Motor neuron (in vitro differentiated cells): Measurements from ENCODE around the gene CENPF. TPM values are rescaled to one million over a fixed set of nuclear protein-coding genes. Genes with fewer than 3 reads are reported as not detected.
"Not testable (repeated sequence)": the region's sequence is repeated elsewhere in the genome, so short reads cannot be mapped to it uniquely, and the experiment has no call there.

Source experiments
- ATAC-seq, 8 experiments: fragments of 200-7000 bp; cut with Tn5 transposase; replicated peaks in 6 of 8; 2 replicates each; pipeline ENCODE4 v1.8.0; 2021; ENCODE audit warnings: mild to moderate bottlenecking in 8 of 8, moderate library complexity in 8 of 8
- H3K27ac ChIP-seq, 2 donors: fragments of 250-450 bp; sonication (Bioruptor Pico); 2 replicates each; pipeline ENCODE4 v1.9.0; 2021; ENCODE audit warnings: antibody characterized with exemption in 2 of 2, mild to moderate bottlenecking in 2 of 2, moderate library complexity in 1 of 2
- H3K4me1 ChIP-seq, 2 donors: fragments of 250-450 bp; sonication (Bioruptor Pico); replicated peaks in 1 of 2; 2 replicates each; pipeline ENCODE4 v1.6.1; 2021; ENCODE audit warnings: antibody characterized with exemption in 2 of 2, mild to moderate bottlenecking in 2 of 2, moderate library complexity in 1 of 2
- H3K4me3 ChIP-seq, 5 donors: fragments of 250-450 bp; sonication (Bioruptor Pico); 2 replicates each; pipeline ENCODE4 v1.9.0; 2021; ENCODE audit warnings: antibody characterized with exemption in 5 of 5, mild to moderate bottlenecking in 5 of 5, moderate library complexity in 4 of 5
- WGBS, 10 experiments: fragments of 450-650 bp; shearing (Covaris generic); methylation state at CpG; one replicate each; pipeline ENCODE4 v1.0.0; 2022; 5-methylcytosine and 5-hydroxymethylcytosine counted together
- in situ Hi-C, 9 experiments: fragments of 400-800 bp; cut with MboI; loops; one replicate each; pipeline ENCODE4 v1.15.0; 2021; ENCODE audit warnings: low sequenced_read_pairs in 9 of 9, low pct_unique_long_range_greater_than_20kb in 2 of 9; ENCODE audit not compliant: unreplicated experiment in 9 of 9
- total RNA-seq, 8 experiments: library from RNA; unstranded; fragments of 300-600 nt; gene quantifications; 2 replicates each; pipeline versions ENCODE4 v1.2.3 to v1.2.4, GENCODE V29; 2022

CENPF gene
- total RNA-seq, 8 experiments from 2014 or later = 0.41 to 236 (median 12.1) TPM

- no peaks in the 10 kb centered on the region for H3K4me1 ChIP-seq
- WGBS, 10 experiments = 44 to 100% (median 85%) methylated on average over 1 to 11 of the region's 11 CpGs
- H3K27ac ChIP-seq = no peak overlapping the region
- in situ Hi-C loops = no loop called here
- peak in 2 of 8 experiments; percentile 25 to 77 for ATAC-seq
- H3K4me3 ChIP-seq = no peak overlapping the region
These were observed 29.3 kb upstream of the CENPF start for GRCh38 chr1:214573386-214574318.

- no peaks in the 10 kb centered on the region for H3K4me1 ChIP-seq
- H3K27ac ChIP-seq = no peak overlapping the region
- in situ Hi-C loops = loop anchor here in 4 of 9 experiments (25.0 kb wide), 2 partner anchors 238 to 313 kb away; no protein-coding TSS in a partner anchor
- WGBS, 10 experiments = 60 to 100% (median 83%) methylated on average over 1 to 3 of the region's 3 CpGs
- no peak overlapping the region for H3K4me3 ChIP-seq
- no peak for ATAC-seq
These were observed 28.2 kb upstream of the CENPF start for GRCh38 chr1:214574598-214575411.

GRCh38 chr1:214576120-214576519, 26.9 kb upstream of the CENPF start:
- not testable (repeated sequence) for H3K27ac ChIP-seq, H3K4me3 ChIP-seq, ATAC-seq, H3K4me1 ChIP-seq
- WGBS, 10 experiments = 0 to 93% (median 87%) methylated on average over 1 to 3 of the region's 3 CpGs; no CpG with 5 or more reads in 2 of the 10 experiments
- in situ Hi-C loops = loop anchor here in 4 of 9 experiments (25.0 kb wide), 2 partner anchors 239 to 314 kb away; no protein-coding TSS in a partner anchor

GRCh38 chr1:214579183-214579582, 23.8 kb upstream of the CENPF start:
- H3K27ac ChIP-seq = no peak overlapping the region
- no peaks in the 10 kb centered on the region for H3K4me1 ChIP-seq
- H3K4me3 ChIP-seq = no peak overlapping the region
- ATAC-seq = no peak
- in situ Hi-C loops = loop anchor here in 4 of 9 experiments (25.0 kb wide), 2 partner anchors 242 to 317 kb away; no protein-coding TSS in a partner anchor

GRCh38 chr1:214581785-214582184, 21.2 kb upstream of the CENPF start:
- Histone ChIP-seq H3K4me3 (no peak overlapping the region), H3K27ac (no peak overlapping the region), H3K4me1 (no peaks in the 10 kb centered on the region)
- 13 to 67% (median 38%) methylated on average over 1 to 2 of the region's 2 CpGs; no CpG with 5 or more reads in 2 of the 10 experiments for WGBS, 10 experiments
- peak in 1 of 8 experiments; percentile 29 for ATAC-seq
- in situ Hi-C loops = loop anchor here in 5 of 9 experiments (10.0 to 25.0 kb wide), 3 partner anchors 244 to 319 kb away; no protein-coding TSS in a partner anchor

- WGBS, 10 experiments = 55 to 86% (median 74%) methylated on average over 3 to 7 of the region's 7 CpGs; no CpG with 5 or more reads in 1 of the 10 experiments
- no peak overlapping the region for H3K27ac ChIP-seq
- H3K4me3 ChIP-seq = no peak overlapping the region
- H3K4me1 ChIP-seq = no peaks in the 10 kb centered on the region
- in situ Hi-C loops = loop anchor here in 5 of 9 experiments (10.0 to 25.0 kb wide), 3 partner anchors 245 to 320 kb away; no protein-coding TSS in a partner anchor
- peak in 1 of 8 experiments; percentile 18 for ATAC-seq
These were observed 20.6 kb upstream of the CENPF start for GRCh38 chr1:214582289-214582891.

- H3K4me3 ChIP-seq = no peak overlapping the region
- ATAC-seq = no peak
- H3K4me1 ChIP-seq = no peaks in the 10 kb centered on the region
- in situ Hi-C loops = loop anchor here in 5 of 9 experiments (10.0 to 25.0 kb wide), 3 partner anchors 246 to 321 kb away; no protein-coding TSS in a partner anchor
- WGBS, 10 experiments = 44 to 100% (median 82%) methylated on average over 1 to 6 of the region's 6 CpGs
- H3K27ac ChIP-seq = no peak overlapping the region
These were observed 19.9 kb upstream of the CENPF start for GRCh38 chr1:214583113-214583512.

GRCh38 chr1:214583824-214584554, 19.0 kb upstream of the CENPF start:
- no peaks in the 10 kb centered on the region for H3K4me1 ChIP-seq
- no peak overlapping the region for H3K27ac ChIP-seq
- ATAC-seq = peak in 1 of 8 experiments; percentile 59
- 57 to 95% (median 92%) methylated on average over 3 to 7 of the region's 7 CpGs; no CpG with 5 or more reads in 1 of the 10 experiments for WGBS, 10 experiments
- in situ Hi-C loops = loop anchor here in 5 of 9 experiments (10.0 to 25.0 kb wide), 3 partner anchors 247 to 322 kb away; no protein-coding TSS in a partner anchor
- no peak overlapping the region for H3K4me3 ChIP-seq

- Histone ChIP-seq H3K4me1 (no peaks in the 10 kb centered on the region), H3K27ac (no peak overlapping the region), H3K4me3 (no peak overlapping the region)
- ATAC-seq = peak in 4 of 8 experiments; percentile 60 to 91 (median 86)
- WGBS, 10 experiments = 0 to 100% (median 51%) methylated on average over 1 of the region's 1 CpG; no CpG with 5 or more reads in 2 of the 10 experiments
- in situ Hi-C loops = loop anchor here in 5 of 9 experiments (10.0 to 25.0 kb wide), 3 partner anchors 248 to 323 kb away; no protein-coding TSS in a partner anchor
These were observed 17.9 kb upstream of the CENPF start for GRCh38 chr1:214584805-214585766.

GRCh38 chr1:214586621-214587020, 16.4 kb upstream of the CENPF start:
- in situ Hi-C loops = loop anchor here in 5 of 9 experiments (10.0 to 25.0 kb wide), 3 partner anchors 249 to 324 kb away; no protein-coding TSS in a partner anchor
- WGBS, 10 experiments = 69 to 100% (median 86%) methylated on average over 3 of the region's 3 CpGs; no CpG with 5 or more reads in 4 of the 10 experiments
- no peak for ATAC-seq
- no peak overlapping the region for H3K27ac ChIP-seq
- H3K4me1 ChIP-seq = no peaks in the 10 kb centered on the region
- H3K4me3 ChIP-seq = no peak overlapping the region

- Histone ChIP-seq H3K4me3 (no peak overlapping the region), H3K27ac (no peak overlapping the region), H3K4me1 (no peaks in the 10 kb centered on the region)
- no peak for ATAC-seq
- WGBS, 10 experiments = 56 to 100% (median 83%) methylated on average over 2 to 5 of the region's 5 CpGs; no CpG with 5 or more reads in 1 of the 10 experiments
- in situ Hi-C loops = loop anchor here in 5 of 9 experiments (10.0 to 25.0 kb wide), 3 partner anchors 250 to 325 kb away; no protein-coding TSS in a partner anchor
These were observed 15.8 kb upstream of the CENPF start for GRCh38 chr1:214587165-214587564.
